GM12892 (cell line): Measurements from ENCODE around the gene MCTS1.

ENCODE experiments used
- POLR2A ChIP-seq: IDR thresholded peaks from 2 replicates; pipeline ENCODE4 v1.6.1; 2011; ENCODE audit warnings: low read depth, low read length, control low read depth
- TAF1 ChIP-seq: IDR thresholded peaks from 2 replicates; pipeline ENCODE4 v1.6.1; 2011; ENCODE audit warnings: low read depth, mild to moderate bottlenecking, control low read depth, low read length, borderline replicate concordance

DNA sequence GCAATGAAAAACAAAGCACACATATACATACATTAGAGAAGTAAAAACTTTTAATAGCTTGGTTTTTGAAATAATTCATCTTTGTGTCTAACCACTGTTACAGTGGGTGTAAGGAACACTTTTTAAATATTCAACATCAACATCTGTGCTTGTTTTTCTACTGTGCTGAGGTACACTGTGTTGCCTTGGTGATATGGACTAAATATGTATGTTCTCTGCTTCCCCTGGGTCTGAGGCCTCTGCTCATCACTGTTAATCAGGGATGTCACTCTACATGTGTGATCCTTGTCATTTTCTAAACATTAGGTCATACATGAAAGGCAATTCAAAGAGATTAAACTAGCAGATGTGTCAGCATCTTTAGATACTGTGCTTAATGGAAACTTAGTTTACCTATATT, 10.9 kb downstream of the MCTS1 start:
- TF ChIP-seq POLR2A = no peak
- no peak for TF ChIP-seq TAF1
